NCI-H748 treated with DMSO at 0.1 percent for 48 hours (cell line): ENCODE data around the gene ANAPC16.
"Not testable (repeated sequence)": the region's sequence is repeated elsewhere in the genome, so short reads cannot be mapped to it uniquely, and the experiment has no call there.

Experiments used
- DNase-seq: peaks from one replicate; lab custom pipeline; 2025; lab: John Stamatoyannopoulos, UW

Gene ANAPC16

DNA sequence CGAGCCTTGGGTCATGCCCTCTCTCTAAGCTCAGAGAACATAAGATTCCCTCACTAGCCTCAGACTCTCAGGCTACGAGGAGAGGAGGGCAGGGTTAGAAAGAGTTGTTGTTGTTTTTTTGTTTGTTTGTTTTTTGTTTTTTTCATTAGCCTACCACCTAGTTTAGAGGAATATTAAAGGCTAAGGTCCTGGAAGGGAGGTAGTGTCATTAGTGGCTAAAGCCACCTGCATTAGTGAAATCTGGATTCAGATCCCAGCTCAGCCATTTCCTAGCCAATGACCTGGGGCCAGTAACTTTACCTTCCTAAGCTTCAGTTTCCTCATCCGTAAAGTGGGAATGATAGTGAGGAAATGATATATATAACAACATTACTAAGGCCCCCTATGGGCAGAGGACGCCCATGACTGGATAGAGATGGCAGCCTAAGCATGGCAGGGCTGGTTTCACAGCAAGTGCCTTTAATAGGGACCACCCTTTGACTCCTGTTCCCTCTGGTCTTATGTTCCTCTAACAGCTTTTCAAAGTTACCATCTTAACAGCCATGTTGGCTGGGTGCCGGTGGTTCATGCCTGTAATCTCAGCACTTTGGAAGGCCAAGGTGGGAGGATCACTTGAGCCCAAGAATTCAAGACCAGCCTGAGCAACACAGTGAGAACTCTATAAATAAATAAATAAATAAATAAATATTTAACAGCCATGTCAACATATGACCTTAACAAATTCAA is 63.0 kb downstream of the ANAPC16 start:
- no peak for DNase-seq

DNA sequence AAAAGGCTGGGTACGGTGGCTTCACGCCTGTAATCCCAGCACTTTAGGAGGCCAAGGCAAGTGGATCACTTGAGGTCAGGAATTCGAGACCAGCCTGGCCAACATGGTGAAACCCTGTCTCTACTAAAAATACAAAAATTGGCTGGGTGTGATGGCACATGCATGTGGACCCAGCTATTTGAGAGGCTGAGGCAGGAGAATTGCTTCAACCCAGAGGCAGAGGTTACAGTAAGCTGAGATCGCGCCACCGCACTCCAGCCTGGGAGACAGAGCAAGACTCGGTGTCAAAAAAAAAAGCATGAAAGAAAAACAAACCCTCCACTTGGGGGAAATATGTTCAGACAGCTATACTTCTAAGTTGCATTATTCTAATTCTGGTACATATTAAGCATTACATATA is 63.8 kb downstream of the ANAPC16 start:
- DNase-seq, result not testable (repeated sequence)

DNA sequence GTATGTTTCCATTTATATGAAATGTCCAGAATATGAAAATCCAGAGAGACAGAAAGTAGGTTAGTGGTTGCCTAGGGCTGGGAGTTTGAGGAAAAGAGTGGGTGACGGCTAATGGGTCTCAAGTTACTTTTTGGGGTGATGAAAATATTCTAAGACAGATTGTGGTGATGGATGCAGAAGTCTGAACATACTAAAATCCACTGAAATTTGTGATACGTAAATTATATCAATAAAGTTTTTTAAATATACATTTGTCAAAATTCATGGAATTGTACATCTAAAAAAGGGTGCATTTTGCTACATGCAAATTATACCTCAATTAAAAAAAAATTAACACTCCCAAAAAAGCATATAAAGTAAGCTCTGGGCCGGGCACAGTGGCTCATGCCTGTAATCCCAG is 67.3 kb downstream of the ANAPC16 start:
- DNase-seq, result no peak
